Measurements from ENCODE around the gene ZFYVE9. TPM values are rescaled to one million over a fixed set of nuclear protein-coding genes. Genes with fewer than 3 reads are reported as not detected.
"Not testable (repeated sequence)": the region's sequence is repeated elsewhere in the genome, so short reads cannot be mapped to it uniquely, and the experiment has no call there.

ZFYVE9 gene
- total RNA-seq, 2 donors from 2014 or later: 1.4 to 5.1 TPM

GRCh38 chr1:52365071-52365745 is 223.3 kb downstream of the ZFYVE9 start:
- Mint-ChIP-seq H3K9me3 (no peaks in the 10 kb centered on the region), H3K27ac (peak overlapping the region; percentile 95 to 98), H3K36me3 (peaks cover 7% of the 10 kb centered on the region in 2 donors)
- DNase-seq (ENCODE audit: low spot score in 2 of 2) (peak in 1 of 2 donors; percentile 68), ATAC-seq (peak in 1 of 2 donors; percentile 2)

DNA sequence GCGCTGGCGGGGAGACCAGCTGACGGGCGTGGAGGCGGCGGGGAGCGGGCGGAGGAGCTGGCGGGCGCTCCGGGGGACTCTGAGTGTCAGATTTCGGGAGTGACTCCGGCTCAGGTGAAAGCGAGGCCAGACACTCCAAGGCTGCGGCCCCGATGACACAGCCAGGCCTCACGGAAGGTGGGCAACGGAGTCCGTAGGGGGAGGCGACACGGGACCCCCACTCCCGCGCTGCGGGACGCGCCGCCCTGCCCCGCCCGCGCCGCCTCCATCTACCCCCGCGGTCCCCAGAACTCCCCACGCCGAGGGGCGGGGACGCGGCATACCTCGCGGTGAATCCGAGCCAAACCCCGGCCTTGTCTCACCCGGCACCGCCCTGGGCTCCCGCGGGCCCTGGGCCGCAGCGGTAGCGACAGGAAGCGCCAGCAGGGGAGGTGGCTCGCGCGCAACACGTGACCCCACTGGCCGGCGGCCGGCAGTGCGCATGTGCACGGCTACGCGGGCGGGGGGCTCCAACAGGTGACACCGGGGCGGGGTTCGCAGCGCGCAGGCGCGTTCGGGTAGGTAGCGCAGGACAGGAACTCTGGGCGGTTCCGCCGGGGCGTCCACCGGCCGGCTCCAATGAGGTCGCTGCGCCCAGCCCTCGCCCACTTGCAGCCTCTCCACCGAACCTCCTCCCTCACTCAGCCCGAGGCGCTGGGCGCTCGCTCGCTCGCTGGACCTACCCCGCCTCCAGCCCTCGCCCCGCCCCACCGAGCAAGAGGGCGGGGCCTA is 224.0 kb downstream of the ZFYVE9 start, which contains the start of gene CC2D1B:
TSS of gene CC2D1B (minus strand) at position 460 of the 771 bp plus-strand sequence. CDS start 1,585 bp downstream, outside the sequence.
- Mint-ChIP-seq H3K27ac (peak within 1 kb of the TSS; percentile 95 to 98), H3K9me3 (no peaks in the 10 kb centered on the region), H3K36me3 (peaks cover 7 to 8% of the 10 kb centered on the region in 2 donors)
- DNase-seq (ENCODE audit: low spot score in 2 of 2) (peak; percentile 99 to 100), ATAC-seq (peak; percentile 94 to 95)

GRCh38 chr1:52366517-52366827 is 224.6 kb downstream of the ZFYVE9 start:
- DNase-seq (ENCODE audit: low spot score in 2 of 2) (no peak), ATAC-seq (peak in 1 of 2 donors; percentile 0)
- Mint-ChIP-seq H3K36me3 (peaks cover 7 to 12% of the 10 kb centered on the region in 2 donors), H3K9me3 (no peaks in the 10 kb centered on the region), H3K27ac (peak overlapping the region in 1 of 2 donors; percentile 95)

DNA sequence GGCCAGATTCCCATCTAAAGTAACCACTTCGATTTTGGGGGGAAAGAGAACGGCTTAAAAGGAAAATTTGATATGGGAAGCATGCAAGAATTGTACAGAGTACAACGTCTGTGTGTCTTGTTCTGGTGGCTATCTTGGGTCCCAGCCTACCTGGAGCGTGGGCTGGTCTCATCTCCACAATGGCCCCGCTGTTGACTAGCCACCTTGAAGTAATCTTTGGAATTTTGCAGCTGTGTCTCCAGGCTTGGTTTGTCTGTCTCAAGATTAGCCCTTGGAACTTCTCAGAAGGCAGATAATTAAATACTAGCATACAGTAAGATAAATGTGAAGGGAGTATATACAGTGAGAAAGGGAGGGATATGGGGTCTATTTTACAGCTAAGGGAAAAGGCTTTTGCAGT is 225.4 kb downstream of the ZFYVE9 start:
- Mint-ChIP-seq H3K27ac (no peak overlapping the region), H3K36me3 (peaks cover 7 to 12% of the 10 kb centered on the region in 2 donors), H3K9me3 (no peaks in the 10 kb centered on the region)
- DNase-seq (ENCODE audit: low spot score in 2 of 2): no peak
- no peak for ATAC-seq

DNA sequence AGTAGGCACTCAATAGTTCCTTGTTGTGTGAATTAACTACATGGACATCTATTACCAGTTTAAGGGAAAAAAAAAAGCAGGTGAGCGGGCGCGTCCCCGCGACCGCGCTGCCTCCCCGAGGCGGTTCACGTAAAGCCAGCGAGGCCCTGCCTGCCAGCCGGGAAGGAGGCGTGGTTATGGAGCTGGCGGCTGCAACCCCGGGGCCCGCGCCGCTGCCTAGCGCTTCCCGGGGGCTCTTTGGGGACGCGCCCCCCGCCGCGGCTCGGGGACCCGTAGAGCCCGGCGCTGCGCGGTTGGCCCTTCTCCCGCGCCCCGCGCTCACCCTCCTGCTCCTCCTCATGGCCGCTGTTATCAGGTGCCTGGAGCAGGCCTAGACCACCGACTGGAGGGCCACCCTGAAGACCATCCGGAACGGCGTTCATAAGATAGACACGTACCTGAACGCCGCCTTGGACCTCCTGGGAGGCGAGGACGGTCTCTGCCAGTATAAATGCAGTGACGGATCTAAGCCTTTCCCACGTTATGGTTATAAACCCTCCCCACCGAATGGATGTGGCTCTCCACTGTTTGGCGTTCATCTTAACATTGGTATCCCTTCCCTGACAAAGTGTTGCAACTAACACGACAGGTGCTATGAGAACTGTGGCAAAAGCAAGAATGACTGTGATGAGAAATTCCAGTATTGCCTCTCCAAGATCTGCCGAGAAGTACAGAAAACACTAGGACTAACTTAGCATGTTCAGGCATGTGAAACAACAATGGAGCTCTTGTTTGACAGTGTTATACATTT is 226.7 kb downstream of the ZFYVE9 start:
- Mint-ChIP-seq H3K27ac (no peak overlapping the region), H3K36me3 (peaks cover 14 to 20% of the 10 kb centered on the region in 2 donors), H3K9me3 (no peaks in the 10 kb centered on the region)
- DNase-seq (ENCODE audit: low spot score in 2 of 2): peak in 1 of 2 donors; percentile 68
- ATAC-seq: no peak

GRCh38 chr1:52369851-52370250 is 228.0 kb downstream of the ZFYVE9 start:
- not testable (repeated sequence) for H3K27ac Mint-ChIP-seq; ATAC-seq; H3K9me3 Mint-ChIP-seq; DNase-seq (ENCODE audit: low spot score in 2 of 2)
- H3K36me3 Mint-ChIP-seq: peaks cover 26 to 30% of the 10 kb centered on the region in 2 donors

GRCh38 chr1:52385376-52385775 is 243.5 kb downstream of the ZFYVE9 start:
- H3K36me3 Mint-ChIP-seq: peaks cover 49 to 54% of the 10 kb centered on the region in 2 donors
- ATAC-seq (no peak), DNase-seq (ENCODE audit: low spot score in 2 of 2) (no peak)
- no peak overlapping the region for H3K27ac Mint-ChIP-seq
- H3K9me3 Mint-ChIP-seq: no peaks in the 10 kb centered on the region

DNA sequence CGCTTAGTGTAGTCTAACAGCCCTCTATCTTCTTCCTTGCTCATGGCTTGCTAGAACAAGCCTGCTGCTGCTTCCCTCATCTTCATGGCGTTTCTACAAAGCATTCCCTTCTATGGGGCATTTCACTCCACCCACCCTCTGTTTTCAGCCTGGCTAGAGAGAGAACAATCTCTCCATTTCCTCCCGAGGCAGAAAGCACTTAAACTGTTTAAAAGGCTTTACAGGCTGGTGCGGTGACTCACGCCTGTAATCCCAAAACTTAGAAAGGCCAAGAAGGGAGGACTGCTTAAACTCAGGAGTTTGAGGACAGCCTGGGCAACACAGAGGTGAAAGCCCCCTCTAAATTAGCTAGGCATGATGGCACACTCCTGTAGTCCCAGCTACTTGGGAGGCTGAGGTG is 244.6 kb downstream of the ZFYVE9 start:
- H3K36me3 Mint-ChIP-seq: peaks cover 49% of the 10 kb centered on the region in 2 donors

DNA sequence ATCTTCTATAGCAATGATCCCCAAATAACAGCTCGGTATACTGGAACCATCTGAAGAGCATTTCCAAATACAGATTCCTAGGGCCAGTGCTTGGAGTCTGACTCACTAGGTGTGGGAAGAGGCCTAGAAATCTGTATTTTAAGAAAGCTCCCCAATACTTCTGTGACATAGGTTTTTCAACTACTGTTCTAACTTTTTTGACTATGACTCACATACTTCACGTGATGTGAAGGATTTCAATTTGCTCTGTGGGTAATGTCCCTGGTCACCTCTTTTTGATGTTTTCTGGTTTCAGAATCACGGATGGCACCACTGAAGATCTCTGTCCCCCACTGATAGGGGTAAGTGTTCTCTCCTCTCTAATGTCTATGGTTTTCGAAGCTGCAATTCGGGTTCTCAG is 251.3 kb downstream of the ZFYVE9 start:
- ATAC-seq (peak; percentile 43 to 77), DNase-seq (ENCODE audit: low spot score in 2 of 2) (no peak)
- Mint-ChIP-seq H3K36me3 (peaks cover 32 to 50% of the 10 kb centered on the region in 2 donors), H3K27ac (no peak overlapping the region), H3K9me3 (no peaks in the 10 kb centered on the region)

More for the DNA sequence above, 244.6 kb downstream of the ZFYVE9 start:
- Mint-ChIP-seq H3K9me3 (no peaks in the 10 kb centered on the region), H3K27ac (no peak overlapping the region)
- ATAC-seq: no peak
- DNase-seq (ENCODE audit: low spot score in 2 of 2): no peak

Other genes with a start within 250 kb of the ZFYVE9 start
- gene RAB3B, start 151.4 kb upstream of the ZFYVE9 start, total RNA-seq: under 1 TPM; 0.08 to 0.34 TPM
- 10 to 100 TPM; 12.2 to 12.3 TPM for gene KTI12, start 108.3 kb upstream of the ZFYVE9 start, total RNA-seq
- 10 to 100 TPM; 42.8 to 45.0 TPM for gene TXNDC12, start 86.9 kb upstream of the ZFYVE9 start, total RNA-seq
- gene BTF3L4, start 85.8 kb upstream of the ZFYVE9 start, total RNA-seq: 10 to 100 TPM; 28.8 to 29.9 TPM
- 10 to 100 TPM; 25.9 to 30.2 TPM for gene CC2D1B, start 224.1 kb downstream of the ZFYVE9 start, total RNA-seq